ENCODE data around the gene CYB5RL. TPM values are rescaled to one million over a fixed set of nuclear protein-coding genes. Genes with fewer than 3 reads are reported as not detected.
"Not testable (repeated sequence)": the region's sequence is repeated elsewhere in the genome, so short reads cannot be mapped to it uniquely, and the experiment has no call there.

Gene CYB5RL
- total and polyA plus RNA-seq, 4 donors, result 3.1 to 7.9 (median 3.7) TPM

DNA sequence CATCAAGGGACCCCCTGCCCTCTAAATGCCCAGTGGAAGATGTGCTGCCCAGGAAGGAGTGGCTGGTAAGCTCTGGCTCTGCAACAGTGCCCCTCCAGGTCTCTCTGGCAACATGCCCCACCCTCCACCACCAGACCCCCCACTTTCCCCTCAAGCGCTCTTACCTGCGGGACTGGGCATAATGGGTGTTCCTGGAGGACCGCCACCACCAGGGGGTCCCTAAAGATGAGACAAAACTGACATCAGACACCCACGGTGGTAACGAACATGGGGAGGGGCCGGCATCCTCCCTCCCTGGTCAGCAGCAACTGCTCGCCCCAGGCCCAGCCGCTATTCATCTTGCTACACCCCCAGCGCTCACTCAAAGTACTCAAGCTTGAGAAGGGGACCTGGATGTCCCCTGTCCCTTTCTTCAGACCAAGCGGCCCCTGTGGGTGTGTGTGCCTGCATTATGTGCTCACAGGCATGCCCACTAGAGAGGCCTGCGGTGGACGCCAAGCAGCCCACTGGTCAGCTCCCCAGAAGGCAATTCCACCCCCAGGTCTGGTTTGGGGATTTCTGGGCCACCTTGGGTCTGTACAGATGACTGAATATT lies 41.0 kb upstream of the CYB5RL start:
- DNase-seq (no peak), ATAC-seq (ENCODE audit: low FRiP score) (no peak)
- WGBS, 2 donors, result 94 to 95% methylated on average over 12 of the region's 12 CpGs
- H3K9me3 ChIP-seq (ENCODE audit: control insufficient read depth, low read length), result no peaks in the 10 kb centered on the region
- H3K27ac ChIP-seq (ENCODE audit: low read depth in 1 of 2, low read length in 2 of 2), result no peak overlapping the region
- H3K36me3 ChIP-seq (ENCODE audit: control insufficient read depth in 1 of 2, insufficient read depth in 2 of 2, low read length in 1 of 2), result peaks cover 0 to 5% of the 10 kb centered on the region in 2 donors
- H3K27me3 ChIP-seq (ENCODE audit: control insufficient read depth in 1 of 2, insufficient read depth in 2 of 2, low read length in 1 of 2), result no peaks in the 10 kb centered on the region
- H3K4me1 ChIP-seq (ENCODE audit: control insufficient read depth in 1 of 2, insufficient read depth in 2 of 2, low read length in 2 of 2), result no peaks in the 10 kb centered on the region
- H3K4me3 ChIP-seq (ENCODE audit: low read length in 2 of 2), result no peak overlapping the region
- intact Hi-C loops (cut with DNase I), result no loop called here

DNA sequence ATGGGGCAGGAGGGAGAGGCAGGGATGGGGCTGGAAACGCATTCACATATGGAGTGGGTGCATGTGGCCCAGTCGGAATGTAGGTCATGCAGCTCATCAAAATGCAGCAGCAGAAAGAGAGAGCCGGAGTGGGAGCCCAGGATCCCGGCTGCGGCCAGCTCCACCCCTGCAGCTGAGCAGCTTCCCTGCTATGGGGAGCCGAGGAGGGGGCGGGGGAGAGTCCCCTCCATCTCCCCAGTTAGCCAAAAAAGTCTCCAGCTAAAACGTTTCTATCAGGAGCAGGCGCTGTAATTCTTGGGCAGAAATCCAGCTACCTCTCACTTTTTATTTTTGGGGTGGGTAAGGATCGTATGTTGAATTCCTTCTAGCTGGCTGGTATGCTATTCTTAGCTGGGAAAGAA lies 39.8 kb upstream of the CYB5RL start:
- intact Hi-C loops (cut with DNase I), result no loop called here
- Histone ChIP-seq H3K4me3 (ENCODE audit: low read length in 2 of 2) (no peak overlapping the region), H3K27ac (ENCODE audit: low read depth in 1 of 2, low read length in 2 of 2) (no peak overlapping the region), H3K36me3 (ENCODE audit: control insufficient read depth in 1 of 2, insufficient read depth in 2 of 2, low read length in 1 of 2) (peaks cover 0 to 5% of the 10 kb centered on the region in 2 donors), H3K27me3 (ENCODE audit: control insufficient read depth in 1 of 2, insufficient read depth in 2 of 2, low read length in 1 of 2) (no peaks in the 10 kb centered on the region), H3K4me1 (ENCODE audit: control insufficient read depth in 1 of 2, insufficient read depth in 2 of 2, low read length in 2 of 2) (no peaks in the 10 kb centered on the region), H3K9me3 (ENCODE audit: control insufficient read depth, low read length) (no peaks in the 10 kb centered on the region)
- no peak for DNase-seq
- ATAC-seq (ENCODE audit: low FRiP score), result no peak
- 20 to 22% methylated on average over 10 of the region's 10 CpGs for WGBS, 2 donors

DNA sequence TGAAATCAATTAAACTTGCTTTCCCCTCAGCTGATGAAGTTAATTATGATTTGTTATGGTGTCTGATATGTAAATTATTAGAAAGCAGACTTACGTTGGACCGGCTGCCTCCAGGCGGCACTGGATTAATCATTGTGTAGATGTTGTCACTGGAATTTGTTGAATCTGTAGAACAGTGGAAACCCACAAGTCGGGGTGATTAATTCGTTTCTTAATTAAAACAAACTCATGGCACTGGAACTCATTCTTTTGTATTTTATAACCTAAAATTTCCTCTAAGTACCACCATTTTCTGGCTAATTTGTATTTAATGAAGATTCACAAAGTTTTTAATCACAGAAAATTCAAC lies 39.2 kb upstream of the CYB5RL start:
- ATAC-seq (ENCODE audit: low FRiP score), result no peak

DNA sequence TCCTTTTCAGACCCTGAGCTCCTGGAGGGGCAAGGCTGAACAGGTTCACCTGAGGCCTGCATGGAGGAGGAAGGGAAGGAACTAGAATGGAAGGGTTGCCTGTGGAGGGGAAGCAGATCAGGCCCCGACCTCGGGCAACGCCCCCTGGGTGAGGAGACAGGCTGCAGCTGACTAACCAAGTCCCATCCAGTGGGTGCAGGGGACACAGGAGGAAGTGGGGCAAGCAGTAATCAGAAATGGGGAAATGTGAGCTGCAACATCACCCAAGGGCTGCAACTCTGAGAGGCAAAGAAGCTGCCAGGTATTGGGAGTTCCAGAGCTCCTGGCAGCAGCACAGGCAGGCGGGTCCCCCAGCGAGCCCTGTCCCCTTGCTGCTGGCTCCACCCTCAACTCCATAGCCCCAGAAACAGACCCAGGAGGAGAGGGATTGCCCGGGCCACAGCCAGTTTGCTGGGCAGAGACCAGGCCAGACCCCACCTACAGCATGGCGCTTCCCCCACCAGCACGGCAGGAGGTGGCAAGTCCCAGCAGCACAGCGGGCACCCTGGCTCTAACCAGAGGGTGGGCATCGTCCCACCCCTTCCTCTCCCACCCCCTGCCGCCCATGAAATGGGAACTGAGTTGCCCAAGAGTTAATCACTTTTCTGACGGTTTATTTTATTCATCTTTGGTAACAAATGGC lies 38.7 kb upstream of the CYB5RL start:
- Histone ChIP-seq H3K27ac (ENCODE audit: low read depth in 1 of 2, low read length in 2 of 2) (no peak overlapping the region), H3K36me3 (ENCODE audit: control insufficient read depth in 1 of 2, insufficient read depth in 2 of 2, low read length in 1 of 2) (peaks cover 0 to 5% of the 10 kb centered on the region in 2 donors), H3K9me3 (ENCODE audit: control insufficient read depth, low read length) (no peaks in the 10 kb centered on the region), H3K4me1 (ENCODE audit: control insufficient read depth in 1 of 2, insufficient read depth in 2 of 2, low read length in 2 of 2) (no peaks in the 10 kb centered on the region), H3K27me3 (ENCODE audit: control insufficient read depth in 1 of 2, insufficient read depth in 2 of 2, low read length in 1 of 2) (no peaks in the 10 kb centered on the region), H3K4me3 (ENCODE audit: low read length in 2 of 2) (no peak overlapping the region)
- ATAC-seq (ENCODE audit: low FRiP score) (peak; percentile 22), DNase-seq (no peak)
- WGBS, 2 donors, result 85 to 87% methylated on average over 12 of the region's 12 CpGs
- intact Hi-C loops (cut with DNase I), result no loop called here

More for the DNA sequence above, 39.2 kb upstream of the CYB5RL start:
- intact Hi-C loops (cut with DNase I), result no loop called here
- peaks cover 0 to 5% of the 10 kb centered on the region in 2 donors for H3K36me3 ChIP-seq (ENCODE audit: control insufficient read depth in 1 of 2, insufficient read depth in 2 of 2, low read length in 1 of 2)
- H3K27ac ChIP-seq (ENCODE audit: low read depth in 1 of 2, low read length in 2 of 2), result no peak overlapping the region
- no peaks in the 10 kb centered on the region for H3K9me3 ChIP-seq (ENCODE audit: control insufficient read depth, low read length)
- 80 to 88% methylated on average over 5 of the region's 5 CpGs for WGBS, 2 donors
- DNase-seq, result no peak
- H3K4me1 ChIP-seq (ENCODE audit: control insufficient read depth in 1 of 2, insufficient read depth in 2 of 2, low read length in 2 of 2), result no peaks in the 10 kb centered on the region
- no peak overlapping the region for H3K4me3 ChIP-seq (ENCODE audit: low read length in 2 of 2)
- H3K27me3 ChIP-seq (ENCODE audit: control insufficient read depth in 1 of 2, insufficient read depth in 2 of 2, low read length in 1 of 2), result no peaks in the 10 kb centered on the region

DNA sequence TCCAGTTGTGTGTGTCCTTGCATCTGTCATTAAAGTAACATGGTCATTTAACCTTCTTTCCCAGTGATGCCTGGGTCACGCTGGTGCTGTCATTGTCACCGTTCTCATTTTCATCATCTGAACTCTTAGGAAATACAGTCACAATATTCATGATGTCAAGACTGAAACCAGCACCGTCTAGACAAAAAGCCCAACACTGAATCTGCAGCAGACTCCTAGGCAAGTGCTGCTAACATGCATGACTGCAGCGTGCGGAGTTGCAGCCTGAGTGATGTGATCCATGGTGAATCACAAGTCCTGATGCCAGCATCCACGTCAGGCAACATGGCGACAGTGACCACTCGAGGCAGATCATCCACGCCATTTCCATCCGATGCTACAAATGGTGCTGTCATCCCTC lies 37.8 kb upstream of the CYB5RL start:
- ATAC-seq (ENCODE audit: low FRiP score) (no peak), DNase-seq (no peak)
- intact Hi-C loops (cut with DNase I), result no loop called here
- H3K36me3 ChIP-seq (ENCODE audit: control insufficient read depth in 1 of 2, insufficient read depth in 2 of 2, low read length in 1 of 2), result peaks cover 0 to 3% of the 10 kb centered on the region in 2 donors
- H3K4me1 ChIP-seq (ENCODE audit: control insufficient read depth in 1 of 2, insufficient read depth in 2 of 2, low read length in 2 of 2), result no peaks in the 10 kb centered on the region
- no peak overlapping the region for H3K27ac ChIP-seq (ENCODE audit: low read depth in 1 of 2, low read length in 2 of 2)
- no peaks in the 10 kb centered on the region for H3K27me3 ChIP-seq (ENCODE audit: control insufficient read depth in 1 of 2, insufficient read depth in 2 of 2, low read length in 1 of 2)
- no peaks in the 10 kb centered on the region for H3K9me3 ChIP-seq (ENCODE audit: control insufficient read depth, low read length)
- H3K4me3 ChIP-seq (ENCODE audit: low read length in 2 of 2), result no peak overlapping the region
- WGBS, 2 donors, result 90 to 92% methylated on average over 10 of the region's 10 CpGs

DNA sequence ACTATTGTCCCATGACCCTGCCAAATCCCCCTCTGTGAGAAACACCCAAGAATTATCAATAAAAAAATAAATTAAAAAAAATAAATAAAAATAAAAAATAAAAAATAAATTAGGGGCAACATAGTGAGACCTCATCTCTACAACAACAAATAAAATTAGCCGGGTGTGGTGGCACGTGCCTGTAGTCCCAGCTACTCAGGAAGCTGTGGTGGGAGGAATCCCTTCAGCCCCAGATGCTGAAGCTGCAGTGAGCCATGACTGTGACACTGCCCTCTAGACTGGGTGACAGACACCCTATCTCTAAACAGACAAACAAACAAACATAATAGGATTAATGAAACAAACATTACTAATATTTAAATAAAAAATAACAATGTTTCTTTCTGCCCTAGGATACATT lies 34.5 kb upstream of the CYB5RL start:
- intact Hi-C loops (cut with DNase I), result no loop called here
- H3K9me3 ChIP-seq (ENCODE audit: control insufficient read depth, low read length), result no peaks in the 10 kb centered on the region
- DNase-seq (no peak), ATAC-seq (ENCODE audit: low FRiP score) (no peak)
- no peaks in the 10 kb centered on the region for H3K27me3 ChIP-seq (ENCODE audit: control insufficient read depth in 1 of 2, insufficient read depth in 2 of 2, low read length in 1 of 2)
- no peak overlapping the region for H3K4me3 ChIP-seq (ENCODE audit: low read length in 2 of 2)
- no peaks in the 10 kb centered on the region for H3K4me1 ChIP-seq (ENCODE audit: control insufficient read depth in 1 of 2, insufficient read depth in 2 of 2, low read length in 2 of 2)
- 95% methylated on average over 2 of the region's 2 CpGs for WGBS, 2 donors
- peaks cover 0 to 3% of the 10 kb centered on the region in 2 donors for H3K36me3 ChIP-seq (ENCODE audit: control insufficient read depth in 1 of 2, insufficient read depth in 2 of 2, low read length in 1 of 2)
- no peak overlapping the region for H3K27ac ChIP-seq (ENCODE audit: low read depth in 1 of 2, low read length in 2 of 2)

DNA sequence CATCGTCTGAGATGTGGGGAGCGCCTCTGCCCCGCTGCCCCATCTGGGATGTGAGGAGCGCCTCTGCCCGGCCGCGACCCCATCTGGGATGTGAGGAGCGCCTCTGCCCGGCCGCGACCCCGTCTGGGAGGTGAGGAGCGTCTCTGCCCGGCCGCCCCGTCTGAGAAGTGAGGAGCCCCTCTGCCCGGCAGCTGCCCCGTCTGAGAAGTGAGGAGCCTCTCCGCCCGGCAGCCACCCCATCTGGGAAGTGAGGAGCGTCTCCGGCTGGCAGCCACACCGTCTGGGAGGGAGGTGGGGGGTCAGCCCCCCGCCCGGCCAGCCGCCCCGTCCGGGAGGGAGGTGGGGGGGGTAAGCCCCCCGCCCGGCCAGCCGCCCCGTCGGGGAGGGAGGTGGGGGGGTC lies 33.4 kb upstream of the CYB5RL start:
- H3K4me3 ChIP-seq (ENCODE audit: low read length in 2 of 2); H3K9me3 ChIP-seq (ENCODE audit: control insufficient read depth, low read length); intact Hi-C loops (cut with DNase I); H3K27ac ChIP-seq (ENCODE audit: low read depth in 1 of 2, low read length in 2 of 2); H3K27me3 ChIP-seq (ENCODE audit: control insufficient read depth in 1 of 2, insufficient read depth in 2 of 2, low read length in 1 of 2); H3K36me3 ChIP-seq (ENCODE audit: control insufficient read depth in 1 of 2, insufficient read depth in 2 of 2, low read length in 1 of 2); H3K4me1 ChIP-seq (ENCODE audit: control insufficient read depth in 1 of 2, insufficient read depth in 2 of 2, low read length in 2 of 2); DNase-seq; ATAC-seq (ENCODE audit: low FRiP score): not testable (repeated sequence)
- WGBS, 2 donors, result 95% methylated on average over 16 to 33 of the region's 33 CpGs

DNA sequence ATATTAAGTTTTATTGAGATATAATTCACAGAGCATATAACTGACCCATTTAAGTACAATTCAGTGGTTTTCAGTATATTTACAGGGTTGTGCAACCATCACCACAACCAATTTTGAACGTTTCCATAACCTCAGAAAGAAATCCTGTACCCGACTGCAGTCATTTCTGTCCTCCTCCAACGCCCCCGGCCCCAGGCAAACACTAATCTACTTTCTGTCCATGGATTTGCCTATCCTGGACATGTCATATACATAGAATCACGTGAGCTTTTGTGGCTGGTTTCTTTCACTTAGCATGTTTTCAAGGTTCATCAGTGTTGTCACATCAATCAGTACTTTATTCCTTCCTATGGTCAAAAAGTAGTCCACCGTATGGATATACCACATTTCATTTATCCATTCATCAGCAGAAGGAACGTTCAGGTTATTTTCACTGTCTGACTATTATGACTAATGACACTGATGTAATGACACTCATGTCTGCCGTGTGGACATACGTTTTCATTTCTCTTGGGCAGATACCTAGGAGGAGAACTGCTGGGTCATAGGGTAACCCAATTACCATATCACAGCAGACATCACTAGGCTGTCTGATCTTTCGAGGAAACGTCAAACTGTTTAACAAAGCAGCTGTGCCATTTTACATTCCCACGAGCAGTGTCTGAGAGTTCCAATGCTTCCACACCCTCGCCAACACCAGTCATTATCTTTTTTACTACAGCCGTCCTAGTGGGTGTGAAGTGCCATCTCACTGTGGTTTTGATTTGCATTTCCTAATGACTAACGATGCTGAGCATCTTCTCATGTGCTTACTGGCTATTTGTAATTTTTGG lies 30.9 kb upstream of the CYB5RL start:
- Histone ChIP-seq H3K4me1 (ENCODE audit: control insufficient read depth in 1 of 2, insufficient read depth in 2 of 2, low read length in 2 of 2) (no peaks in the 10 kb centered on the region), H3K9me3 (ENCODE audit: control insufficient read depth, low read length) (no peaks in the 10 kb centered on the region), H3K36me3 (ENCODE audit: control insufficient read depth in 1 of 2, insufficient read depth in 2 of 2, low read length in 1 of 2) (peaks cover 0 to 2% of the 10 kb centered on the region in 2 donors), H3K4me3 (ENCODE audit: low read length in 2 of 2) (no peak overlapping the region), H3K27me3 (ENCODE audit: control insufficient read depth in 1 of 2, insufficient read depth in 2 of 2, low read length in 1 of 2) (no peaks in the 10 kb centered on the region), H3K27ac (ENCODE audit: low read depth in 1 of 2, low read length in 2 of 2) (no peak overlapping the region)
- intact Hi-C loops (cut with DNase I), result no loop called here
- ATAC-seq (ENCODE audit: low FRiP score) (no peak), DNase-seq (no peak)
- 79 to 85% methylated on average over 15 of the region's 15 CpGs for WGBS, 2 donors

Data from aorta (tissue), 5 donors.